OCI-LY1 (cell line): ENCODE data around the gene PRKD2.

Source experiments
- EZH2 ChIP-seq: fragments of 200-600 bp; sonication (generic), shearing (Covaris generic); IDR thresholded peaks from 2 replicates; pipeline ENCODE4 v1.8.0; 2017; ENCODE audit warnings: borderline replicate concordance, mixed run types, mild to moderate bottlenecking, antibody characterized with exemption, low read length, moderate library complexity, mixed read lengths
- TF ChIP-seq, protein P1 (sequence below): fragments of 200-600 bp; sonication (generic), shearing (Covaris generic); IDR thresholded peaks from 2 replicates; pipeline ENCODE4 v1.5.1; 2017; ENCODE audit warnings: mild to moderate bottlenecking, antibody characterized with exemption, low read length, moderate library complexity, mixed read lengths

DNA sequence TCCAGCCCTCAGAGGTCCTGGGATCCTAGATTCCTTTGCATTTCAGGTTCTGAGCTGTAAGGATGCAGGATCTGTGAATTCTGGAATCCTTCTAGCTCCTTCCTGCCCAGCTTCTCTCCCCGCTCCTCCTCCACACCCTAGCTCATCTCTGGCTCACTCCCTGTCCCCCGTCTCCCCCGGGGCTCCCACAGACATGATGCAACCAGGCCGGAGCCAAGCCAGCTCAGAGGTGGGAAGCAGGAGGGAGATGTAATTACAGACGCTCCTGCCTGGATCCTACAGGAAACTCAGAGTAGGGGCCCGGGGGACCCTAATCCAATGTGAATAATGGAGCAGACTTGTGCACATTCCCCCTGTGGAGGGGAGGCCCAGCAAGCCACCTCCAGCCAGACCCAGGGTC, 85.4 kb downstream of the PRKD2 start:
- TF ChIP-seq, protein P1, sequence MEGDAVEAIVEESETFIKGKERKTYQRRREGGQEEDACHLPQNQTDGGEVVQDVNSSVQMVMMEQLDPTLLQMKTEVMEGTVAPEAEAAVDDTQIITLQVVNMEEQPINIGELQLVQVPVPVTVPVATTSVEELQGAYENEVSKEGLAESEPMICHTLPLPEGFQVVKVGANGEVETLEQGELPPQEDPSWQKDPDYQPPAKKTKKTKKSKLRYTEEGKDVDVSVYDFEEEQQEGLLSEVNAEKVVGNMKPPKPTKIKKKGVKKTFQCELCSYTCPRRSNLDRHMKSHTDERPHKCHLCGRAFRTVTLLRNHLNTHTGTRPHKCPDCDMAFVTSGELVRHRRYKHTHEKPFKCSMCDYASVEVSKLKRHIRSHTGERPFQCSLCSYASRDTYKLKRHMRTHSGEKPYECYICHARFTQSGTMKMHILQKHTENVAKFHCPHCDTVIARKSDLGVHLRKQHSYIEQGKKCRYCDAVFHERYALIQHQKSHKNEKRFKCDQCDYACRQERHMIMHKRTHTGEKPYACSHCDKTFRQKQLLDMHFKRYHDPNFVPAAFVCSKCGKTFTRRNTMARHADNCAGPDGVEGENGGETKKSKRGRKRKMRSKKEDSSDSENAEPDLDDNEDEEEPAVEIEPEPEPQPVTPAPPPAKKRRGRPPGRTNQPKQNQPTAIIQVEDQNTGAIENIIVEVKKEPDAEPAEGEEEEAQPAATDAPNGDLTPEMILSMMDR: no peak
- no peak for TF ChIP-seq EZH2
